ENCODE results near the gene CSN1S1. TPM values are rescaled to one million over a fixed set of nuclear protein-coding genes. Genes with fewer than 3 reads are reported as not detected.
A peak's percentile ranks its signal among the peaks of the same experiment; 100 is the strongest.

Gene CSN1S1
- total and polyA plus RNA-seq, 2 experiments from 2014 or later = 0.21 TPM; not detected in 1

DNA sequence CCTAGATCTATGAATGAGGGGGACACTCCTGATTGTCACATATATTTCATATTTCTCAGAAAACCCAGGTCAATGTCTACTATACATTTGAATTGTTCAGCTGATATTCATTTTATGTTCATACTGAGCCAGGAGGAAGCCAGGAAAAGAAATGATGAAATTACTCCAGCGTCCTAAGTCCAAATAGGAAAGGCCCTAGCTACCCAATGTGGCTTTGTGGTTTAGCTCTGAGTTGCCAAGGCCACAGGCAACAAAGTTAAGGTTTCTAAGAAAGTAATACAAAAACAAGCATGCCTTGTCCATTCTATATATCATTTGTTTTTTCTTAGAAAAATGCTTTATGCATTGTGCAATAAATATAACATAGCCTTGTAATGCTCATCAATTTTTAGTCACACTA is 39.2 kb downstream of the CSN1S1 start:
- no peaks in the 10 kb centered on the region for H3K4me1 Mint-ChIP-seq
- no peak for TF ChIP-seq EZH2phosphoT487 (IDR thresholded peaks at IDR 0.05; ENCODE audit: unreplicated experiment)
- no peak for TF ChIP-seq JUNB (IDR thresholded peaks at IDR 0.05; ENCODE audit: unreplicated experiment)
- no peak for TF ChIP-seq ZNF331 (CRISPR knock-in tag; IDR thresholded peaks at IDR 0.05; ENCODE audit: low read depth)
- TF ChIP-seq, protein P1, sequence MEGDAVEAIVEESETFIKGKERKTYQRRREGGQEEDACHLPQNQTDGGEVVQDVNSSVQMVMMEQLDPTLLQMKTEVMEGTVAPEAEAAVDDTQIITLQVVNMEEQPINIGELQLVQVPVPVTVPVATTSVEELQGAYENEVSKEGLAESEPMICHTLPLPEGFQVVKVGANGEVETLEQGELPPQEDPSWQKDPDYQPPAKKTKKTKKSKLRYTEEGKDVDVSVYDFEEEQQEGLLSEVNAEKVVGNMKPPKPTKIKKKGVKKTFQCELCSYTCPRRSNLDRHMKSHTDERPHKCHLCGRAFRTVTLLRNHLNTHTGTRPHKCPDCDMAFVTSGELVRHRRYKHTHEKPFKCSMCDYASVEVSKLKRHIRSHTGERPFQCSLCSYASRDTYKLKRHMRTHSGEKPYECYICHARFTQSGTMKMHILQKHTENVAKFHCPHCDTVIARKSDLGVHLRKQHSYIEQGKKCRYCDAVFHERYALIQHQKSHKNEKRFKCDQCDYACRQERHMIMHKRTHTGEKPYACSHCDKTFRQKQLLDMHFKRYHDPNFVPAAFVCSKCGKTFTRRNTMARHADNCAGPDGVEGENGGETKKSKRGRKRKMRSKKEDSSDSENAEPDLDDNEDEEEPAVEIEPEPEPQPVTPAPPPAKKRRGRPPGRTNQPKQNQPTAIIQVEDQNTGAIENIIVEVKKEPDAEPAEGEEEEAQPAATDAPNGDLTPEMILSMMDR (conservative IDR thresholded peaks at IDR 0.05; ENCODE audit: low read depth in 2 of 2) = no peak
- no peak overlapping the region for H3K4me2 ChIP-seq
- no peak overlapping the region for H3K27ac Mint-ChIP-seq
- H3K9me3 Mint-ChIP-seq = no peaks in the 10 kb centered on the region
- H4K20me1 ChIP-seq (replicated peaks; ENCODE audit: insufficient read depth) = no peaks in the 10 kb centered on the region
- no peak overlapping the region for H3K4me3 ChIP-seq
- H3K79me2 ChIP-seq (replicated peaks; ENCODE audit: insufficient read depth) = no peaks in the 10 kb centered on the region
- H3K9me2 ChIP-seq (ENCODE audit: insufficient read depth) = no peaks in the 10 kb centered on the region
- ATAC-seq = no peak
- no peak overlapping the region for H3K27ac ChIP-seq (ENCODE audit: low read depth)
- no peaks in the 10 kb centered on the region for H3F3A ChIP-seq (replicated peaks; ENCODE audit: low read depth)
- H2AFZ ChIP-seq = no peak overlapping the region
- H3K27me3 ChIP-seq (ENCODE audit: insufficient read depth) = no peaks in the 10 kb centered on the region
- H3K4me3 Mint-ChIP-seq = no peak overlapping the region
- no peak for DNase-seq (ENCODE audit: low spot score)
- H3K36me3 Mint-ChIP-seq (ENCODE audit: low read depth) = no peaks in the 10 kb centered on the region
- no peaks in the 10 kb centered on the region for H3K4me1 ChIP-seq (ENCODE audit: insufficient read depth)
- H3K36me3 ChIP-seq (ENCODE audit: insufficient read depth) = no peaks in the 10 kb centered on the region
- H3K27me3 Mint-ChIP-seq (ENCODE audit: insufficient read depth, low read depth, poor library complexity) = peaks cover 2% of the 10 kb centered on the region

DNA sequence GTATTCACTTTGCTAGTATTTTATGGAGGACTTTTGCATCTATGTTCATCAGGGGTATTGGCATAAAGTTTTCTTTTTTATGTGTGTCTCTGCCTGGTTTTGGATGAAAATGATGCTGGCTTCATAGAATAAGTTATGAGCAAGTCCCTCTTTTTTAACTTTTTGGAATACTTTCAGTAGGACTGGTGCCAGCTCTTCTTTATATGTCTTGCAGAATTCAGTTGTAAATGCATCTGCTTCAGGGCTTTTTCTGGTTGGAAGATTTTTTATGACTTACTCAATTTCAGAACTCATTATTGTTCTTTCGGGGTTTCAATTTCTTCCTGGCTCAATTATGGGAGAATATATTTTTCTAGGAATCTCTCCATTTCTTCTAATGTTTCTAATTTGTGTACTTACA is 43.8 kb downstream of the CSN1S1 start:
- H3K79me2 ChIP-seq (replicated peaks; ENCODE audit: insufficient read depth) = no peaks in the 10 kb centered on the region
- no peak overlapping the region for H3K4me2 ChIP-seq
- H3K4me1 Mint-ChIP-seq = peaks cover 6% of the 10 kb centered on the region
- no peaks in the 10 kb centered on the region for H4K20me1 ChIP-seq (replicated peaks; ENCODE audit: insufficient read depth)
- no peak for DNase-seq (ENCODE audit: low spot score)
- no peak overlapping the region for H2AFZ ChIP-seq
- H3K4me3 ChIP-seq = no peak overlapping the region
- H3K4me1 ChIP-seq (ENCODE audit: insufficient read depth) = no peaks in the 10 kb centered on the region
- H3K9me3 Mint-ChIP-seq = no peaks in the 10 kb centered on the region
- no peaks in the 10 kb centered on the region for H3K27me3 Mint-ChIP-seq (ENCODE audit: insufficient read depth, low read depth, poor library complexity)
- TF ChIP-seq POLR2AphosphoS5 (IDR thresholded peaks at IDR 0.05; ENCODE audit: low read depth) = no peak
- TF ChIP-seq STAT1 (IDR thresholded peaks at IDR 0.05; ENCODE audit: unreplicated experiment) = no peak
- TF ChIP-seq ZNF331 (CRISPR knock-in tag; IDR thresholded peaks at IDR 0.05; ENCODE audit: low read depth) = no peak
- H3K4me3 Mint-ChIP-seq = no peak overlapping the region
- no peak overlapping the region for H3K27ac Mint-ChIP-seq
- no peak for ATAC-seq
- H3K27me3 ChIP-seq (ENCODE audit: insufficient read depth) = no peaks in the 10 kb centered on the region
- no peaks in the 10 kb centered on the region for H3K9me2 ChIP-seq (ENCODE audit: insufficient read depth)
- H3F3A ChIP-seq (replicated peaks; ENCODE audit: low read depth) = no peaks in the 10 kb centered on the region
- no peak overlapping the region for H3K27ac ChIP-seq (ENCODE audit: low read depth)
- no peaks in the 10 kb centered on the region for H3K36me3 ChIP-seq (ENCODE audit: insufficient read depth)
- no peaks in the 10 kb centered on the region for H3K36me3 Mint-ChIP-seq (ENCODE audit: low read depth)

GRCh38 chr4:69977582-69977981 is 46.7 kb downstream of the CSN1S1 start:
- H3K4me1 ChIP-seq (ENCODE audit: insufficient read depth) = no peaks in the 10 kb centered on the region
- H3K27ac Mint-ChIP-seq = no peak overlapping the region
- no peaks in the 10 kb centered on the region for H3K9me3 Mint-ChIP-seq
- H4K20me1 ChIP-seq (replicated peaks; ENCODE audit: insufficient read depth) = no peaks in the 10 kb centered on the region
- peaks cover 6% of the 10 kb centered on the region for H3K4me1 Mint-ChIP-seq
- no peak overlapping the region for H3K4me3 Mint-ChIP-seq
- ATAC-seq = no peak
- H3K27me3 Mint-ChIP-seq (ENCODE audit: insufficient read depth, low read depth, poor library complexity) = no peaks in the 10 kb centered on the region
- H2AFZ ChIP-seq = peak overlapping the region; percentile 21; the same call in 1 of the 2 replicates
- no peak overlapping the region for H3K4me3 ChIP-seq
- H3F3A ChIP-seq (replicated peaks; ENCODE audit: low read depth) = no peaks in the 10 kb centered on the region
- H3K36me3 ChIP-seq (ENCODE audit: insufficient read depth) = no peaks in the 10 kb centered on the region
- H3K27me3 ChIP-seq (ENCODE audit: insufficient read depth) = no peaks in the 10 kb centered on the region
- no peak for DNase-seq (ENCODE audit: low spot score)
- H3K36me3 Mint-ChIP-seq (ENCODE audit: low read depth) = no peaks in the 10 kb centered on the region
- H3K4me2 ChIP-seq = no peak overlapping the region
- no peaks in the 10 kb centered on the region for H3K9me2 ChIP-seq (ENCODE audit: insufficient read depth)
- H3K27ac ChIP-seq (ENCODE audit: low read depth) = no peak overlapping the region
- H3K79me2 ChIP-seq (replicated peaks; ENCODE audit: insufficient read depth) = no peaks in the 10 kb centered on the region
- TF ChIP-seq EZH2 (IDR thresholded peaks at IDR 0.05; ENCODE audit: low read depth, unreplicated experiment) (no peak), EZH2phosphoT487 (IDR thresholded peaks at IDR 0.05; ENCODE audit: unreplicated experiment) (no peak), CREB1 (CRISPR knock-in tag; IDR thresholded peaks at IDR 0.05; ENCODE audit: low read depth) (no peak), STAT1 (IDR thresholded peaks at IDR 0.05; ENCODE audit: unreplicated experiment) (no peak), ZNF462 (CRISPR knock-in tag; IDR thresholded peaks at IDR 0.05) (no peak)
